ENCODE data around the gene TNFSF18. TPM values are rescaled to one million over a fixed set of nuclear protein-coding genes. Genes with fewer than 3 reads are reported as not detected.

The TNFSF18 gene
- total RNA-seq = not detected in 2 replicates

DNA sequence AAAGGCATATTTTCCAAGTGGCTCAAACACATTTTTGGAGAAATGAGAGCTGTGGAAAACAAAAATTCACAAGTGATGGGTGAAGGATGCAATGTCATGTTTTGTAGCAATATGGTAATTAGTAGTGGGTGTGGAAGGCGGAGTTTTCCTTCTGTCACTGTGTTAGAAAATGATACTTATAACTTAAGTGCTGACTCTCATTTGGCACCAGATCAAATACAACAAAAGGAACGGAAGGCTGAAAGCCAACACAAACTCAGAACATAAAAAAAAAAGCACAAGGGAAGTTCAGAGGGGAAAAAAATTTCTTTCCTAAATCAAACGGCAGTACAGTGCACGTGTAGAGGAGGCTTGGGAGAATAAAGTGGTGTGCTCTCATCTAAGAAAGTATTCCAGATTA lies at the start of gene TNFSF18:
TSS of gene TNFSF18 (minus strand) at position 77 of the 400 bp plus-strand sequence. CDS start at position 32, 45 bp downstream.

Other genes with a start within 250 kb of the TNFSF18 start
- gene TNFSF4, start 156.4 kb upstream of the TNFSF18 start, total RNA-seq = 0.77 and 1.3 TPM in 2 replicates